GM18505 (cell line): Measurements from ENCODE around the gene GCLM.

ENCODE experiments used
- ATAC-seq: cut with Tn5 transposase; IDR thresholded peaks from one replicate; pipeline ENCODE4 v1.9.1; 2021; ENCODE audit not compliant: unreplicated experiment
- POLR2A ChIP-seq: IDR thresholded peaks from 4 replicates; pipeline ENCODE4 v1.6.1; 2011; ENCODE audit warnings: borderline replicate concordance; ENCODE audit not compliant: insufficient read depth, insufficient read length; ENCODE audit errors: extremely low read depth

Gene GCLM

GRCh38 chr1:93908394-93909145 lies 660 bp downstream of the GCLM start:
- ATAC-seq = peak; percentile 41
- TF ChIP-seq POLR2A = no peak

GRCh38 chr1:93907718-93908117 lies 1.5 kb downstream of the GCLM start:
- TF ChIP-seq POLR2A = no peak
- ATAC-seq = no peak

GRCh38 chr1:93906480-93906879 lies 2.8 kb downstream of the GCLM start:
- no peak for TF ChIP-seq POLR2A
- ATAC-seq = no peak

- no peak for ATAC-seq
- TF ChIP-seq POLR2A = no peak
Measured at GRCh38 chr1:93905734-93906133, 3.5 kb downstream of the GCLM start.

- ATAC-seq = no peak
- no peak for TF ChIP-seq POLR2A
Measured at GRCh38 chr1:93905051-93905450, 4.2 kb downstream of the GCLM start.

GRCh38 chr1:93904228-93904627 lies 5.0 kb downstream of the GCLM start:
- TF ChIP-seq POLR2A = no peak
- ATAC-seq = no peak

- TF ChIP-seq POLR2A = no peak
- no peak for ATAC-seq
Measured at GRCh38 chr1:93900723-93901504, 8.3 kb downstream of the GCLM start.

- ATAC-seq = no peak
- no peak for TF ChIP-seq POLR2A
Measured at GRCh38 chr1:93899543-93900207, 9.6 kb downstream of the GCLM start.

- no peak for ATAC-seq
- TF ChIP-seq POLR2A = no peak
Measured at GRCh38 chr1:93888900-93889299, 20.3 kb downstream of the GCLM start.

GRCh38 chr1:93882269-93882668 lies 27.0 kb downstream of the GCLM start:
- no peak for ATAC-seq
- no peak for TF ChIP-seq POLR2A

- no peak for ATAC-seq
- TF ChIP-seq POLR2A = no peak
Measured at GRCh38 chr1:93880731-93881130, 28.5 kb downstream of the GCLM start.

GRCh38 chr1:93878889-93879586 lies 30.2 kb downstream of the GCLM start, which contains the start of gene DNTTIP2:
Gene DNTTIP2, minus strand, starts transcription at chr1:93879206. Its CDS starts 58 bp downstream, at chr1:93879148.
- ATAC-seq = peak; percentile 93
- TF ChIP-seq POLR2A = peak; percentile 99

GRCh38 chr1:93878501-93878888 lies 30.7 kb downstream of the GCLM start:
- TF ChIP-seq POLR2A = no peak
- ATAC-seq = peak; percentile 44
